Activated CD4-positive, alpha-beta T cell treated with anti-CD3 and anti-CD28 coated beads, Interleukin-2, Interleukin-6, amounts not matched to agents 100 ng/mL and 50 ng/mL, durations not matched to agents 16 hours and 8 hours (primary cell): ENCODE results near the gene FCN1.
"Not testable (repeated sequence)": the region's sequence is repeated elsewhere in the genome, so short reads cannot be mapped to it uniquely, and the experiment has no call there.

Experiments used
- DNase-seq: peaks from one replicate; pipeline ENCODE4 v3.0.0-alpha.2; 2020

Gene FCN1

DNA sequence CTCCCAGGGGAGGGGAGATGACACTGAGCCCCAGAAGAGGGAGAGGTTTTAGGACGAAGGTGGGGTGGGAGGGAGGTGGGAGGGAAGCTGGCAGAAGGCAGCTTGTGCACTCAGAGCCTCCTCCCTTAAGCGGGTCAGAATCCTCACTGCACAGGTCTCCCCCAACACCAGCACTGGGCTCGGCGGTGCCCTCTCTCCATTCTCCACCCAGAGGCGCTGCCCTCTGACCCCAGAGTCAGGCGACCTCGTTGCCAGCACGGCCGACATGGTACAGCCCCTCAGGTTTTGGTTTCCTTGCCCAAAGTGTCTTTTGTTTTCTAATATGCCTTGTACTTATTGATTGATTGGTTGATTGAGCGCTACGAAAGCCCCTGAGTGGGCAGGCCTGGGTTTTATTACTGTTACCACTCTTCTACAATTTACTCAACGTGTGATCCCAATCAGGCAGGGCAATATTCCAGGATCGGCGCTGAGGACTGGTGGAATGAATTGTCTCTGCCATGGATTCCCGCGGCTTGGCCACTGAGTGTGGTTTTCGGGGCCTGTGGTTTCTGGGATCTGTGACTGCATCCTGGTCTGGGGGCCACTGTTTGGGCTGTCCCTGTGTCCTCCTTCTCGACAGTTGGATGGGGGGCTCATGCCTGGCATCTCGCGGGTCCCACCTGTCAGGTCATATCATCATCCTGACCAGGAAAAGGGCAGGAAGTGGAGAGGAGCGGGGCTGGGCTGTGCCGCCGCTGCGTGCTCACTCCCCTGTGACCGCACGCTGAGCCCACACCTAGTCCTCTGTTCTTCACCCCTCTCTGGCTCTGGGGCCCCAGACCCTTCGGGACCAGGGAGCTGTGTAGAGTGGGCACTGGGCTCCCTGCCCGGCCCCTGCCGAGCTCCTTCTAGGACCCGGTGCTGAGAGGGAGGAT, 46.7 kb downstream of the FCN1 start:
- DNase-seq, result no peak

DNA sequence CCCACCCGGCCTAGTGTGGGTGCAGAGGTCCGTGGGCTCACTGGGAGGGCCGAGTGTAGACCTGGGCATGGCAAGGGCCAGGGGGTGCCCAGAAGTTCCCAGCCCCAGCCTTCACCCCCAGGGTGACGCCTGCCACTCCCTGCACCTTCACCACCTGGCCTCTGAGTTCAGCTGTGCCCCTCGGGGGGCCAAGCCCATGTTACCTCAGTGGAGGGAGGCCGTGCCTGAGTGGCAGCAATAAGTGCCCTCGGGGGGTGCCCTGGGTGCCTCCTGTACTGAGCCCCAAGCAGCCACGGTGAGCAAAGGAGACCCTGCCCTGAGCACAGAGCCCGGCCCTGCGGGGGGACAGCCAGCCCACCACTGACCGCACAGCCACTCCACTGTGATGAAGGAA, 47.4 kb downstream of the FCN1 start:
- DNase-seq, result no peak

DNA sequence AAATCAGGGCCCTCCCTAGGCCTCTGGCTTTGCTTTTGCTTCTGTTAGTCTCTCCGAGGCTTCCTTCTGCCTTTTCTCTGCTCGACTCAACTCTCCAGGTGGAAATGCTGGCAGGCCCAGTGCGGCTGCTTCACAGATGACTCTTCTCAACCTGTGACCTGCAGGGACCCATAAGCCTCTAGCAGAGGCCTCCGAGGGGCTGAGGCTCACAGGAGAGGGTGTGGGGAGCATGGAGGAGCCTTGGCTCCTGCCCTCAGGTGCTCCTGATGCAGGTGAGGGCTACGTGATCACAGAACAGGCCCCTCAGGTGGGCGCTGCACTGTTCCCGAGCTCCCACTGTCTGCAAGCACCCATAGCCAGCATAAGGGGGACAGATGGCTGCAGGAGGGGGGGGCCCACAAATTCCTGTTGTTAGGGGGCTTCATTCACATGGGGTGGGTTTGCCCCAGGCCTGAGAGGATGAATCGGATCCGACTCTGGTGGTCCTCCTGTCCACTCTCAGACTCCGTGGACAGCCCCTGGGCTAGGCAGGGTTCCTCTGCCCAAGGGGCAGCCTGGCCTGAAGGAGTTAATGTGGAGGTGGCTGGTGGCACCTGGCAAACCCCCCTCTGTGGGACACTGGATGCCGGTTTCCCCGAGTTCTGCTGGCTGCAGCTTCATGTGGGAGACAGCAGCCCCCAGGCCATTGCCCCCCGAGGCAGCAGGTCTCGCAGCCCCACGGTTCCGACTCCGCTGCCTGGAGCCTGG, 48.0 kb downstream of the FCN1 start:
- DNase-seq, result no peak

DNA sequence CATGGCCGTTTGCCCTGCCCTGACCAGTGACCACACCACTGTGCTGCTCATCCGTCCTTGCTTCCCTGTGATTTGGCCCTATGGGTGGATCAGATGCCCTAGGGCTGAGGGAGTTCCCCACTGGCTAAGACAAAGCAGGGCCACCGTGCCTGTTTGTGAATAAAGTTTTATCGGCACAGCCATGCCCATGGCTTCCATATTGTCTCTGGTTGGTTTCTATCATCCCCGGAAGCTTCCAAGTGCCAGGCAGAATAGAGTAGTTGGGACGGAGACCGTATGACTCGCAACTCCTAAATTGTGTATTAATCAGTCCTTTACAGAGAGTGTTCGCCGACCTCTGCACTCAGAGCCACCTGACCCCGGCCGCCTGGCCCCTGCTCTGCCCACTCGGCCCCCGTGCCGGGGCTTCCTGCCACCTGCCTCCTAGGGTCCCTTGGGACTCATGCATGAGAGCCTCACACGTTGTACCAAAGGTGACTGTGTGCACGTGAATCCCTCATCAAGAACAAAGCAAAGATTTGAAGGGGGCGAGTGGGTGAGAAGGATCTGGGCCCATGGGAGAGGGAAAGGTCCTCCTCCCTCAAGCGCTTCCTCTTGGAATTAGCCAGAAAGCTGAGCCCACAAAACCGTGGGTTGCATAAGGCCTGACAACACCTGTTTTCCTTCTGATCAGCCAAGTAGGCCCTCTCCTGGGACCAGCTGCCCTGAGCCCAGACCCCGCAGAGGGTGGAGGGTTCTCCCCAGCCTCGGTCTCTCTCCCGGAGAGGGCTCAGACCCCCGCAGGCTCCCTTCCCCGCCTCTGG, 48.8 kb downstream of the FCN1 start:
- DNase-seq, result no peak

DNA sequence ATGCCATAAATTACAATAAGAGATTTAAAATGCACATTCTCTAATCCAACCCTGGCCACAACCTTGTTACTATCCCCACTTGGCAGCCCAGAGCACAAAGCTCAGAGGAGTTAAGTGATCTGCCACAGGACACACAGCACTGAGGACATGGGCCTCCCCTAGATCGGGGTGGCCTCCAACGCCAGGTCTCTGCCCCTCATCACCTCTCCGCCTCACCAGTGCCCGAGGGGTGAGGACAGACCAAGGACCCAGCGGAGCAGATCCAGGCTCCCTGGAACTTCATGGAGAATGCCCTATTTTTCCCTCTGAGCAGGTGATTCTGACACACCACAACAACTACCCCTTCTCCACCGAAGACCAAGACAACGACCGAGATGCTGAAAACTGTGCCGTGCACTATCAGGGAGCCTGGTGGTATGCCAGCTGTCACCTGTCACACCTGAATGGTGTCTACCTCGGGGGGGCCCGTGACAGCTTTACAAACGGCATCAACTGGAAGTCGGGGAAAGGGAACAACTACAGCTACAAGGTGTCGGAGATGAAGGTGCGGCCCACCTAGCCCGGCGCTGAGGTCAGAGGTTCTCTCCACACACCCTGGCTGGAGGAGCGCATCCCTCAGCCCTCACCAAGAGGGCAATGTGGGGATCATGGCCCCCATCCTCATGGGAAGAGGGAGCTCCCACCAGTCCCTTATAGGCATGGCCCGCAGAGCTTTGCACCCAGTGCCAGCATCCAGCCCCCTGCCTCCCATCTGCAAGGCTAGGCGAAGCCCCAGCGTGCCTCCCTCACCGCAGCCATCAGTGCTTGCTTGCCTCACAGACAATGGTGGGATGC, 49.6 kb downstream of the FCN1 start:
- DNase-seq, result no peak

DNA sequence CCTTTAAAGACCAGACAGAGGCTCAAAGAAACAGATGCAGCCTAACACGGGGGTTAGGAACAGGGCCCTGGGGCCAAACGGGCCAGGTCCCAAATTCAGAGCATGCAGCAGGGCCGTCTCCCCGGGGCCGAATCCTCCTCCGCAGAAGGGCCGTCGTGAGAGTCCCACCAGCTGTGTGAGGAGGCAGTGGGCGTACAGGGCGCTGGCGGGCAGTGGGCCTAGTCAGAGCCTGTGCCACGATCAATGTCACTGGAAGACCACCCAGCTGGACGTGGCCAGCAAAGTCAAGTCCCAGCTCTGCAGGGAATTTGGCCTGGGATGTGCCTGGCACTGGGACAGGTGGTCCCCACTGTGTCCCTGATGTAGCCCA, 52.9 kb downstream of the FCN1 start:
- DNase-seq, result no peak

DNA sequence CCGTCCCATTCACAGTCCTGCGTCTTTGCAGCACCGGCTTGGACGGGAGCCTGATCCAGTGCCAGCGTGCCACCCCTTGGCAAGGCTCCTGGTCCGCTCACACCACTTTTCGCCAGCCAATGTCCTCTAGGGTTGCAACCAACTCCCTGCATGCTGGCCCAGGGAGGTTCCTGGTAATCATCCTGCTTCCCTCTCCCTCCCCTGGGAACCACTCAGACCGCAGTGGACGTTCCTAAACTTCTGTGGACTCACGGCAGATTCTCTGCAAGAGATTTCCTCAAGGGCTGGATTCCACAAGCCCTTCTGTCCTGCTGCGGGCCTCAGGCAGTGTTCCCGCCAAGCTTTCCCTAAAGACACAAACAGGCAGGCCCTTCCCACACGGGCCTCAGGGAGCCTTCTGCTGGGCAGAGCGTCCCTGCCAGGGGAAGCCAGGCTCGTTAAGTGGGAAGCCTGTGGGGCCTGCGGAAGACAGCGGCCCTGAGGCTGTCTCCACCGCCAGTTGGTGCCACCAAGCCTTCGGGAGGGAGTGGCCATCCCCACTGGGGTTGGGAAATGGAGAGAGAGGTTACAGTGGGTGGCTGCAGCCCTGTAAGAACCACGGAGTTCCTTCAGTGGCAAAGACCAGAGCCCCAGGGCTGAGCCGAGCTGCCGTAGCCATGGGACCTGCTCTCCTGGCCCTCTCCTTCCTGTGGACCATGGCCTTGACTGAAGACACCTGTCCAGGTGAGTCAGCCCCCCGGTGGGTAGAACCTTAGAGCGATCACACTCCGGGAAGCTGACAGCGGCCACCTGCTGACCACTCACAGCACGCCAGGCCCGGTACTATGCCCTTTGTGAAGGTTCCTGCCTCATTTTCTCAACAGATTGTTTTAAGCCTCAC, 53.5 kb downstream of the FCN1 start:
- DNase-seq, result no peak

DNA sequence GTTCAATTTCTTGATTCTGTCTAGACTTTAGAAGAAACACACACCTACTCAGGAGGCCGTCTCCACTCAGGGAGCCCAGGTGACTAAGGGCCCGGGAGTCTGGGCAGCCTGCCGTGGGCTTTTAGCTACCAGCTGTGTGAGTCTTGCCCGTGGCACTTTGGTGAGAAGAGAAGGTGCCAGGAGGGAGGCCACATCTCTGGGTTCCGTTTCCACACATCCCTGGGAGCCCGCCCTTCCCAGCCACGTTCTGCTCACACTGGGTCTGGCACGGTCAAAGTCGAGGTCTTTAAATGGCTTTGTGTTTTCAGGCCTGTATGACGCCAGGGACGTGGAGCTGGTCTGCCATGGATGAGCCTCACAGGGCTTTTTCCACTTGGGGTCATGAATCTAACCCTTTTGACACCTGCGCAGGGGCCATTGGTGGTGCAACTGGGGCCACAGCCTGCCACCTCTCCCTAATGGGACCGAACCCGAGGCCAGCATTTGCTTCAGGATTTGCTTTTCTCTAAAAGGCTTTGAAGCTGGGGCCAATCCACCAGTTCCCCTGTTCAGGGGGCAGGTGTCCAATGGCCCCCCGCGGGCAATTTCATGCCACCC, 54.3 kb downstream of the FCN1 start:
- DNase-seq, result no peak

DNA sequence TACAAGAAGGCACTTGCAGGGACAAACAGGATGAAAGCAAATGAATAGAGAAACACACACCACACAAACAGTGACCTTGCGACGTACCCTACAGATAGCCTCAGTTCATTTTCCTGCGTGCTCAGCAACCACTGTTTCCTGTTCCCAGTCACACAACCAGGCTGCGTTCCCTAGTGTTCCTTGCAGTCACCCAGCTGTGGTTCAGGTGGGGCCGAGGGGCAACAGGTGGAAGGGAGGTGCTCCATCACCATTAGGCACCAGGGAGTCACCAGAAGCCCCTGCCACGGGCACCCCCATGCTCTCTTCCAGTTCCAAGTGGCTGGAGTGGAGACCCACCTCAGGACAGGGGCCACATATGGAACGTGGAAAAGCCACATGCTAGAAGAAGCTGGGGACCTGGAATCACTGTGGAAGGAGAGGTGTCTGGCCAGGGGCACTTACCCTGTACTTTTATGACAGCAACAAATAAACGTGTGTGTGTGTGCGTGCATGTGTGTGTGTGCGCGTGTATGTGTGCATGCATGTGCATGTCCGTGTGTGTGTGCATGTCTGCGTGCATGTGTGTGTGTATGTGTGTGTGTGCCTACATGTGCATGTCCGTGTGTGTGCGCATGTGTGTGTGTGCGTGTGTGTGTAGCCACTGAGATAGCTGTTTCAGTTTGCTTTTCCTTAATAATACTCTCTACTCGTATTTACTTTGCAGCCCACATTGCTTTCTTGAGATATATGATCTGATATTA, 55.9 kb downstream of the FCN1 start:
- no peak for DNase-seq

DNA sequence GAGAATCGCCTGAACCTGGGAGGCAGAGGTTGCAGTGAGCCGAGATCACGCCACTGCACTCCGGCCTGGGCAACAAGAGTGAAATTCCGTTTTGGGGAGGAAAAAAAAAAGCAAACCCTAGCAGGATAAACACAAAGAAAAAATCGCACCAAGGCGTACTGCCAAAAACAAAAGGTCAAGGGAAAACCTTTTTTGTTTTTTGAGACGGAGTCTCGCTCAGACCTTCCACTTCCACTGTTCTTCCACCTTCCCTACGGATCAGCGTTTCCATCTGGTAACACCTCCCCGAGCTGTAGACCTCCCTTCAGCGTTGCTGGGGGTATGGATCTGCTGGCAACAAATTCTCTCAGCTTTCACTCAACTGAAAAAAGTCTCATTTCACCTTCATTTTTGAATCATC, 57.2 kb downstream of the FCN1 start:
- no peak for DNase-seq

DNA sequence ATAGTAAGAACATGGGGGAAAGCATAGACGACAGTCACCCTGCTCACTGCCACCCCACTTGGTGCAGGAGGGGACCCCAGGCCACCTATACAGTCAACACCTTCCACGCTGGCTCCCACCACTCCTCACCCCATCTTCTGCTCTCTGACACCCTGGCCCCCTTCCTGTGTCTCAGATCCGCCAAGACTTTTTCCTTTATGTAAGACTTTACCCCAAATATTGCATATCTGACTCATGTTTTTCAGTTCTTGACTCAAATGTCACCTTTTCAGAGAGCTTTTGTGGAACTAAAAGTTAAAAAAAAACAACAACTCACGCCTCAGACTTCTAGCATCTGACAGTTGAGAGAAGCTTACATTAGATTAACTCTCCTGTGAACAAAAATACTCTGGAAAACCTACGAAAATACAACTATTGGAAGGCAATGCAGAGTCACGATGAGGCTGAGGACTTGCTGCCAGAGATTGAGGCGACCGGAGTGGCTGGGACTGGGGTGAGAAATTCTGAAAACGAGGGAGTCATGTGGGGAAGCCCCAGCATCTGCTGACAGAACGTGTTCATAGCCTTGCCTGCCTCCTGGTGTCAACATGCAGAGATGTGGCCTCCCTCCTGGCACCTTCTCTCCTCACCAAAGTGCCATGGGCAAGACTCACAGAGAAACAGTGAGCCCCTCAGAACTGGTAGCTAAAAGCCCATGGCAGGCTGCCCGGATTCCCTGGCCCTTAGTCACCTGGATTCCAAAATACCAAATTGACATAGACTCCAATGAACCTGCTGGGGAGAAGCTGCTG, 59.5 kb downstream of the FCN1 start:
- peak; percentile 86 for DNase-seq

DNA sequence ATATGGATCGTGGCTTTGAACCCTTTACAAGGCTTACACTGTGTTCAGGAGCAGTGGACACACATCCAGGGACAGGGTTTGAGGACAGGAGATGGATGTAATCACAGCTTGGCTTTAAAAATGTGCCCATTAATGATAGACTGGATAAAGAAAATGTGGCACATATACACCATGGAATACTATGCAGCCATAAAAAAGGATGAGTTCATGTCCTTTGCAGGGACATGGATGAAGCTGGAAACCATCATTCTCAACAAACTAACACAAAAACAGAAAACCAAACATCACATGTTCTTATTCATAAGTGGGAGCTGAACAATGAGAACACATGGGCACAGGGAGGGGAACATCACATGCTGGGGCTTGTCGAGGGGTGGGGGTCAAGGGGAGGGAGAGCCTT, 60.3 kb downstream of the FCN1 start:
- DNase-seq, result not testable (repeated sequence)

DNA sequence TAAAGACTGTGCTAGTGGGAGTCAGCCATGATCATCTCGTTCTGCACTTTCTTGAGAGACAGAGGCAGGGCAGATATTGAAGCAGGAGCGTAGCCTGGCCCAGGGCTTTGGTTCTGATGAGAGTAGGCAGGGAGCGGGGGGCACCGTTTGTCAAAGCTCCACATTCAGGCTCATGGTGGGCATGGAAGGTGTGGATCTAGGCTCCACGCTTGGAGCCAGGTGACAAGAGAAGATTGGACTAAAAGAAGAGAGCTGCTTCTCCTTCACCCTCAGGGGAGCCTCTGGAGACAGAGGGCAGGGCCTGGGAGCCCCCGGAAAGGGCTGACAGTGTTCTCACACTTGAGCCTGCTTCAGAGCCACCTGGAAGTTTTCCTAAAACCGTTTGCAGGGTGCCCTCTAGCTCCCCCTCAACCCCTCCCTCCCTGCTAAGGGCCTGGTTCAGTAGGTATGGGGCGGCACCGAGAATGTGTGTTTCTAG, 61.8 kb downstream of the FCN1 start:
- DNase-seq, result no peak
